Left renal pelvis (tissue), 4 donors: Measurements from ENCODE around the gene RAB27A. TPM values are rescaled to one million over a fixed set of nuclear protein-coding genes. Genes with fewer than 3 reads are reported as not detected.
A peak's percentile ranks its signal among the peaks of the same experiment; 100 is the strongest.
"Not testable (repeated sequence)": the region's sequence is repeated elsewhere in the genome, so short reads cannot be mapped to it uniquely, and the experiment has no call there.

Experiments
- DNase-seq, 4 donors: peaks; one replicate each; pipeline ENCODE4 v3.0.0-alpha.2; 2013; ENCODE audit warnings: low read depth in 4 of 4, low spot score in 3 of 4
- polyA plus RNA-seq, 4 donors: library from polyadenylated mRNA; unstranded; fragments of 120-200 nt; gene quantifications; one replicate each; pipeline ENCODE4 v1.2.1, GENCODE V29; 2013; ENCODE audit not compliant: insufficient read length in 4 of 4

Gene RAB27A
- 10 to 100 TPM; 16.7 to 20.7 (median 19.1) TPM for polyA plus RNA-seq

DNA sequence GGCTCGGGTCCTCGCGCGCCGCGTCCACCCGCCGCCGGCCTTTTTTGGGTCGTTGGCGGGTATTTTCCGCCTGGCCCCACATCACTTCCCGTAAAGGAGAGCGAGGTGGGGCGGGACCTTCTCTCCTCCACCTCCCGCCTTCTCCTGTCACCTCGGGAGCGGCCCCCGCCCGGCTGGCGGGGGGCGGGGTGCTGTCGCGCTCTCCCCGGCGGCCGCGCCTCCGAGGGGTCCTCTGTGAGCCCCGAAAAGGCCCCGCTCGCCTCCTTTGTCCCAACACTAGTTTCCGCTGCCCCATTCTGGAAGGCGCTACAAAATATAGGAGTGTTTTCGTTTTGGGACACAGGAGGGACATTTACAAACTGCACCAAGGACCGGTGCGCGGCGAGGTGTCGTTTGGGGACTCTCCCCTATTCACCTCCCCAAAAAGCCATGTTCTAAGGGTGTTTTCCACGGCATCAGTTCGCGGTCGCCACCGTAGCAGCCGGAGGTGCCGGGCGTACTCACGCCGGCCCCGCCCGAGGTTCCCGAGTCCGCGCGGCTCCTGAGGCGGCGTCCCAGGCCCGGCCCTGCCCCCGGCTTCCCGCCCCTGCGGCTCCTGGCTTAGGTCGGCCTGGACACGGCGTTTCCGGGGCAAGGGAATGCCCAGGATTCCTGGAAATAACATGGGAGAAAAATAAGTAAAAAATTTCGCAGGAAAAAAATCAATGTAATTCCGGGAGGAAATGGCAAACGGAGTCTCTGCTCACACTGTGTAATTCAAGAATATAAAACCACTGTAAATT is at the start of gene RAB27A:
Gene RAB27A, minus strand, starts transcription at position 68 of the 782 bp plus-strand sequence. CDS start 54,879 bp downstream, outside the sequence.
- DNase-seq = peak in 3 of 4 donors; percentile 55 to 69 (median 60)

GRCh38 chr15:55337160-55337559 is 47.5 kb upstream of the RAB27A start:
- no peak for DNase-seq

DNA sequence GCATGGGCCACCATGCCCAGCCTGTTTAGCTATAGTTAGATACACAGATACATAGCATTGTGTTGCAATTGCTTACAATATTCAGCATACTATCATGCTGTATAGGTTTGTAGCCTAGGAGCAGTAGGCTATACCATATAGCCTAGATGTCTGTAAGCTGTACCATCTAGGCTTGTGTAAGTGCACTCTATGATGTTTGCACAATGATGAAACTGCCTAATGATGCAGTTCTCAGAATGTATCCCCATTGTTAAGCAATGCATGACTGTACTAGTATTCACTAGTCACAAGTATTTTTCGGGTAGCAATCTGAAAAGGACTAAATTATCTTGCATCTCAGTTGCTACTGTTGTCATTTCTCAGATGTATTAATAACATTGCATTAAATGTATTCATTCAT is 45.4 kb upstream of the RAB27A start:
- DNase-seq = no peak

- DNase-seq = no peak
These were observed 44.8 kb upstream of the RAB27A start for GRCh38 chr15:55334371-55334770.

- no peak for DNase-seq
These were observed 37.8 kb upstream of the RAB27A start for GRCh38 chr15:55327387-55327786.

- DNase-seq = no peak
These were observed 32.9 kb upstream of the RAB27A start for GRCh38 chr15:55322467-55322866.

DNA sequence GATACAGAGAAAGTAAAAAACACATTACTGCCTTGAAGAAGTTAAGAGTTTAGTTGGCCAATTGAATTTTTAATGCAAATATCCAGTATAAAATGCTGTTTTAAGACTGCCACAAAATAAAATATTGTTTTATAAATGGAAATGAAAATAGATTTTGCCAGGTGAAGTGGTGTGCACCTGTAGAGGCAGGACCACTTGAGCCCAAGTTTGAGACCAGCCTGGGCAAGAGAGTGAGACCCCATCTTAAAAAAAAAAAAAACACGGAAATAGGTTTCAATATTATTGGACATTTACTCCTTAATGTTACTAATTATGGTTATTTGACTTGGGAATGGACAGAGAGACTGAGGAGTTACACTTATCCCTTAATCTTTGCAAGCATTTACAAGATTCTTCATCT is 31.4 kb upstream of the RAB27A start:
- DNase-seq = no peak

- DNase-seq = no peak
These were observed 30.6 kb upstream of the RAB27A start for GRCh38 chr15:55320238-55320550.

- DNase-seq = no peak
These were observed 30.1 kb upstream of the RAB27A start for GRCh38 chr15:55319537-55320237.

- DNase-seq = peak; percentile 83 to 87 (median 84)
These were observed 29.2 kb upstream of the RAB27A start, which contains the start of the genes PIGB and PIGBOS1 for GRCh38 chr15:55318588-55319494. TSS of gene PIGB (plus strand) at chr15:55319222. CDS start at chr15:55319251, 29 bp downstream. TSS of gene PIGBOS1 (minus strand) at chr15:55319123. CDS start at chr15:55317792, 1,331 bp downstream.

GRCh38 chr15:55302801-55303200 is 13.2 kb upstream of the RAB27A start:
- DNase-seq = not testable (repeated sequence)

GRCh38 chr15:55297315-55297714 is 7.7 kb upstream of the RAB27A start:
- no peak for DNase-seq

DNA sequence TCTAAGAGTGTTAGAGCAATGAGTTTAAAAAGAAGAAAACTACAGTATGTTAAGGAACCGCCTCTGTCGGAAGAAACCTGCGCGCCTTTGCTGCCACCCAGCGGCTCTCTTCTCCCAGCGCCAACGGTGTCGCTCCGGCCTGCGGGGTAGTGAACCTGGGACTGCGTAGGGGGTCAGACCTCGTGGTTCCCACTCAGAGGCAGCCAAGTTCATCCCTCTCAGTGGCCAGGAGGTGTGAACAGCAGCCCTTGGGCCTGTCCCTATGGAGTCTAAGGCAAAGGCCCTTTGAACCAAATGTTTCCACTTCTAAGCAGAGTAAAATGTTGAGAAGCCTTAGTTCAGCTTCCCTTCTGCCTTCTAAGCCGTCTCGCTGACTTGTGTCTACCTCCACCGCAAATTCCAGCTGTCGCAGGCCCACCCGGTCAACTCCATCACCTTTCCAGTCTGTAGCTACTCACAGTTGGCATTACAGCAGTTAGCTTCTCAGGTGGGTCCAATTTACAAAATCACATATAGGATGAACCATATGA is 980 bp upstream of the RAB27A start:
- peak in 3 of 4 donors; percentile 64 to 73 (median 68) for DNase-seq

- peak in 1 of 4 donors; percentile 18 for DNase-seq
These were observed 435 bp downstream of the RAB27A start for GRCh38 chr15:55289011-55289745.

DNA sequence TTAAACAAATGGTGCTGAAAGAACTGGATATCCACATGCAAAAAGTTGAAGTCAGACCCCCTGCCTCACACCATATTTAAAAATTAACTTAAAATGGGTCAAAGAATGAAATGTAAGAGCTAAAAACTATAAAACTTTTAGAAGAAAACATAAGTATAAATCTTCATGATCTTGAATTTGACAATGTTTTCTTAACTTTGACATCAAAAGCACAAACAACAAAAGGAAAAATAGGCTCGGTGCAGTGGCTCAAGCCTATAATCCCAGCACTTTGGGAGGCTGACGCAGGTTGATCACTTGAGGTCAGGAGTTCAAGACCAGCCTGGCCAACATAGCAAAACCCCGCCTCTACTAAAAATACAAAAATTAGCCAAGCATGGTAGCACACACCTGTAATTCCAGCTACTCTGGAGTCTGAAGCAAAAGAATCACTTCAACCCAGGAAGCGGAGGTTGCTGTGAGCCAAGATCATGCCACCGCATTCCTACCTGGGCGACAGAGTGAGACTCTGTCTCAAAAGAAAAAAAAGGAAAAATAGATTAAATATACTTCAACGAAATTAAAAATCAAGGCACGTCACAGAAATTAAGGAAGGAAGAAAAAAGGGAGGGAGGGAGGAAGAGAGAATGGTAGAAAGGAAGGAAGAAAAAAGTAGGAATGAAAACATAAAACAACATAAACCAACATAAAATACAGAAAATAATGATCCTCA is 1.5 kb downstream of the RAB27A start:
- DNase-seq = no peak

DNA sequence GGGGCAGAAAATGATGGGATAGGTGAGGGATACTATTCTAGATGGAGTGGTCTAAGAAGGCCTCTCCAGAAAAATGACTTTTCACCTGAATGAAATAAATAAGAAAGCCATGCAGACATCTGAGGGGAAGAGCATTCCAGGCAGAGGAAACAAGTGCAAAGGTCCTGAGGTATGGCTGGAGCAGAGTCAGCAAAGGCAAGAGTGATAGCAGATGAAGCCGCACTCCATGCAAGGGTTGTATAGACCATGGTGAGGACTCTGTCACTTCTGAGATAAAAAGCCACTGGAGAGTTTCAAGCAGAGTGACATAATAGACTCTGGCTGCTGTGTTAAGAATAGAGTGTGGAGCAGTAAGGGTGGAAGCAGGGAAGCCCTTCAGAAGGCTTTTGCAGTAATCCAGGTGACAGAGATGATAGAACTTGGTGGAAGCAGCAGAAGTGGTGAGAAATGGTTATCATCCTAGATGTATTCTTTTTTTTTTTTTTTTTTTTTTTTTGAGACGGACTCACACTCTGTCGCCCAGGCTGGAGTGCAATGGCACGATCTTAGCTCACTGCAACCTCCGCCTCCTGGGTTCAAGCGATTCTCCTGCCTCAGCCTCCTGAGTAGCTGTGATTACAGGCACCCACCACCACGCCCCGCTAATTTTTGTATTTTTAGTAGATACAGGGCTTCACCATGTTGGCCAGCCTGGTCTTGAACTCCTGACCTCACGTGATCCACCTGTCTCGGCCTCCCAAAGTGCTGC is 3.0 kb downstream of the RAB27A start:
- not testable (repeated sequence) for DNase-seq

GRCh38 chr15:55284426-55284825 is 5.2 kb downstream of the RAB27A start:
- no peak for DNase-seq

DNA sequence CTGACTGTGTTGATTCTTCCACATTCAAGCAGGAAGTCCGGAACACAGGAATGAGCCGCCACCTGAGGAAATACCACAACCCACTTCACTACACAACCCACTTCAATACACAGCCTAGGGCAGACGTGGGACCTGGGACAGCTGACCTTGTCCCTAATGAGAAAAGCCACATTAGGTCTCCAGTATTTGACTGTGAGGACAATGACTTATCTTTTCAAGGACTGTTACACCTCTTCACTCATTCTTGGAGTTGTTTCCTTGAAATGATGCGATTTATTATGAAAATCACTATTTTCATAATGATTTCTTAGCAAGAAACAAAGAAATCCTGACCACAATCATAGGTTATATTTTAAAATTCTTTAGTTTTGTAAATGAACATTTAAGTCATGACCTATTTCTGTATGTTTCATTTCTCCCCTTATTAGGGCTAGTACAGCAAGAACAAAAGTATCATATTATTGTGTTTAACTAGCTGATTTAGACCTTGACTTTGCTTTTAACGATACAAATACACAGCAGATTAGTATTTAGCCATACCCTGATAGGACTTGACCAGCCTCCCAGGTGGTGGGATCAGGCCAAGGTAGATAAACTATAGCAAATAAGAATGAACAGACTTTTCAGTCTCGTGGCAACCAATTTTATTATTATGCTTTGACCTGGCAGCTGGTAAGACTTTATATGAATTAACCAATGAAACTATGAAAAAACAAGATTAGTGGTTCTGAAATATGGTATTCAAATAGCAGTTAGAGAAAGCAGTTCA is 6.0 kb downstream of the RAB27A start:
- no peak for DNase-seq
